Gastrocnemius medialis (tissue), 4 donors: Measurements from ENCODE around the gene CDH23. TPM values are rescaled to one million over a fixed set of nuclear protein-coding genes. Genes with fewer than 3 reads are reported as not detected.

Experiments used
- ATAC-seq, 2 donors: fragments of 150-250 bp; one replicate each; pipeline ENCODE4 v1.9.1; 2016
- DNase-seq, 2 donors: peaks; one replicate each; pipeline ENCODE4 v3.0.0-alpha.2; 2019
- H3K27ac ChIP-seq, 4 donors: fragments of 200-600 bp; sonication (generic); 1 replicate in 1 of 4; 2 replicates in 3 of 4; pipeline ENCODE4 v1.5.1; 2016 to 2018; ENCODE audit warnings: mild to moderate bottlenecking in 2 of 4, moderate library complexity in 1 of 4
- H3K27me3 ChIP-seq, 3 donors: fragments of 200-600 bp; sonication (generic) in 2 of 3; 1 replicate in 1 of 3; 2 replicates in 2 of 3; pipeline versions ENCODE4 v1.5.1 to v1.6.0; 2016 to 2019; ENCODE audit warnings: mild to moderate bottlenecking in 1 of 3, moderate library complexity in 1 of 3
- H3K36me3 ChIP-seq, 2 donors: fragments of 200-600 bp; sonication (generic) in 1 of 2; one replicate each; pipeline ENCODE4 v1.5.1; 2017 to 2018
- H3K4me1 ChIP-seq, 2 donors: fragments of 200-600 bp; sonication (generic) in 1 of 2; one replicate each; pipeline ENCODE4 v1.5.1; 2016 to 2017; ENCODE audit warnings: mild to moderate bottlenecking in 2 of 2
- H3K4me3 ChIP-seq, 4 donors: fragments of 200-600 bp; sonication (generic) in 3 of 4; 1 replicate in 1 of 4; 2 replicates in 3 of 4; pipeline ENCODE4 v1.5.1; 2016 to 2019; ENCODE audit warnings: mild to moderate bottlenecking in 2 of 4
- H3K9me3 ChIP-seq, 3 donors: fragments of 200-600 bp; sonication (generic) in 2 of 3; 1 replicate in 1 of 3; 2 replicates in 2 of 3; pipeline ENCODE4 v1.5.1; 2016 to 2019
- POLR2A ChIP-seq, 2 donors: fragments of 450-650 bp; IDR thresholded peaks; one replicate each; pipeline ENCODE4 v1.6.1; 2017; ENCODE audit warnings: antibody characterized with exemption in 2 of 2, mild to moderate bottlenecking in 2 of 2, moderate library complexity in 2 of 2
- in situ Hi-C, 4 donors: fragments of 200-750 bp; cut with MboI; loops; one replicate each; pipeline versions ENCODE4 v1.15.0 to v1.8.0; 2017; ENCODE audit warnings: low sequenced_read_pairs in 4 of 4
- intact Hi-C: fragments of 100-400 bp; cut with DNase I; formaldehyde crosslinking; loops from one replicate; pipeline ENCODE4 v1.15.1; 2023; ENCODE audit warnings: low total_unique reads
- total RNA-seq, 4 donors: library from RNA; depleted of rRNA; stranded (reverse); fragments of >200 nt; gene quantifications; one replicate each; pipeline versions ENCODE4 v1.1.0 to v1.2.3, GENCODE V29; 2016
- TF ChIP-seq, protein P1 (sequence below), 5 experiments: fragments of 450-650 bp in 3 of 5; fragments of 200-600 bp in 2 of 5; sonication (generic) in 2 of 5; IDR thresholded peaks in 4 of 5; conservative IDR thresholded peaks in 1 of 5; 1 replicate in 4 of 5; 2 replicates in 1 of 5; pipeline ENCODE4 v1.5.1; 2016 to 2019; ENCODE audit warnings: antibody characterized with exemption in 5 of 5, mild to moderate bottlenecking in 3 of 5, moderate library complexity in 3 of 5

CDH23 gene
- total RNA-seq, 4 donors from 2014 or later: 0.53 to 1.8 (median 1.2) TPM

DNA sequence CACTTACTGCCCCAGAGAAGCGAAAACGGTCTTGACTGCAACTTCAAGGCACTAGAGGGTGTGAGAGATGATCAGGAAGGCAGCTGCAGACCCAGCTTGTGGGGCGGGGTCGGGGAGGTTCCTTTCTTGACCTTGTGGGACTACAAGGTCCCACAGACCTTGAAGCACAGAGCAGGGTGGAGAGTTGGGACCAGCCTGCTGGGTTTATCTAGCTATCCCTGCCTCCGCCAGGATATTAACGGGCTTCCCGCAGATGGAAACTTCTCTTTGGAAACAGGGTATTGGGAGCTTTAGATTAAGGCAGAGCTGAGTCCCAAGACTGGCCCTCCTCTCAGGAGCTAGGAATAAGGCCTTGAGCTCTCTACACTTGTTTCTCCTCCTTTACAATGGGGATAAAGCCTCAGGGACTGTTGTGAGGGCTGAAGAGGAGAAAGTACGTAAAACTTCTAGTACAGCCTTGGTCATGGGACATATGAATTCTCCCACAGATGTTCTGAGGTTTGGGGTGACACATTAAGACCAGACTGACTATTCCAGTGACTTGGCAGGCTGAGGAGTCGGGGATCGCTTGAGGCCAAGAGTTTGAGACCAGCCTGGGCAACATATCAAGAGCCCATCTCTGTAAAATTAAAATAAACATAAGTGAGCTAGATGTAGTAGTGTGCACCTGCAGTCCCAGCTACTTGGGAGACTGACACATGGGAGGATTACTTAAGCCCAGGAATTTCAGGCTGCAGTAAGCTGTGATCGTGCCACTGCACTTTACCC, 153.2 kb downstream of the CDH23 start:
- in situ Hi-C loops: loop anchor here in 1 of 4 donors (25.0 kb wide), 1 partner anchor 238 kb away; the partner anchor contains the start of gene SLC29A3
- no peak for ATAC-seq
- intact Hi-C loops: no loop called here

DNA sequence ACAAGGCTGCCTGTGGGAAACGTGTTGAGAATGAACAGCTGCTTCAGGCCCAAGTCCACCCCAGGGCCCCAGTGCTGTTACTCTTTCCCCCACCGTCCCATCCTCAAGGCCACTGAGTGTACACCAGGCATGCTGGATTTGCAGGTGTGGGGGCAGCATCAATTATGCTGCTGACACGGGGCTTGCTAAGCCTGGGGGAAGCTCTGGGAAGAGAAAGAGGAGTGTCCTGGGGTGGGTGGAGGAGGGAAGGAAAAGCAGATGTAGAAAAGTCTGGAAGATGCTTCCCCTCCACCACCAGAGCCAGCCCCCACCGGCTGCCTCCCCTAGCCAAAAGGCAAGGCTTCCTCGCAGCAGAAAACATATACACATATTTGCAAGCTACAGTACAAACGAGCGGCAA, 153.9 kb downstream of the CDH23 start:
- in situ Hi-C loops: loop anchor here in 1 of 4 donors (25.0 kb wide), 1 partner anchor 238 kb away; the partner anchor contains the start of gene SLC29A3
- intact Hi-C loops: no loop called here
- H3K27ac ChIP-seq: no peak overlapping the region
- no peak overlapping the region for H3K4me3 ChIP-seq
- no peaks in the 10 kb centered on the region for H3K36me3 ChIP-seq
- no peak for DNase-seq
- no peaks in the 10 kb centered on the region for H3K27me3 ChIP-seq
- TF ChIP-seq, protein P1, sequence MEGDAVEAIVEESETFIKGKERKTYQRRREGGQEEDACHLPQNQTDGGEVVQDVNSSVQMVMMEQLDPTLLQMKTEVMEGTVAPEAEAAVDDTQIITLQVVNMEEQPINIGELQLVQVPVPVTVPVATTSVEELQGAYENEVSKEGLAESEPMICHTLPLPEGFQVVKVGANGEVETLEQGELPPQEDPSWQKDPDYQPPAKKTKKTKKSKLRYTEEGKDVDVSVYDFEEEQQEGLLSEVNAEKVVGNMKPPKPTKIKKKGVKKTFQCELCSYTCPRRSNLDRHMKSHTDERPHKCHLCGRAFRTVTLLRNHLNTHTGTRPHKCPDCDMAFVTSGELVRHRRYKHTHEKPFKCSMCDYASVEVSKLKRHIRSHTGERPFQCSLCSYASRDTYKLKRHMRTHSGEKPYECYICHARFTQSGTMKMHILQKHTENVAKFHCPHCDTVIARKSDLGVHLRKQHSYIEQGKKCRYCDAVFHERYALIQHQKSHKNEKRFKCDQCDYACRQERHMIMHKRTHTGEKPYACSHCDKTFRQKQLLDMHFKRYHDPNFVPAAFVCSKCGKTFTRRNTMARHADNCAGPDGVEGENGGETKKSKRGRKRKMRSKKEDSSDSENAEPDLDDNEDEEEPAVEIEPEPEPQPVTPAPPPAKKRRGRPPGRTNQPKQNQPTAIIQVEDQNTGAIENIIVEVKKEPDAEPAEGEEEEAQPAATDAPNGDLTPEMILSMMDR (IDR thresholded peaks at IDR 0.05 in 4 of 5, conservative IDR thresholded peaks at IDR 0.05 in 1 of 5): no peak
- TF ChIP-seq POLR2A (IDR thresholded peaks at IDR 0.05): no peak
- no peak for ATAC-seq
- H3K9me3 ChIP-seq: no peaks in the 10 kb centered on the region
- peaks cover 7 to 15% of the 10 kb centered on the region in 2 donors for H3K4me1 ChIP-seq

More for the DNA sequence above, 153.2 kb downstream of the CDH23 start:
- Histone ChIP-seq H3K9me3 (no peaks in the 10 kb centered on the region), H3K4me3 (no peak overlapping the region), H3K4me1 (peaks cover 7 to 15% of the 10 kb centered on the region in 2 donors), H3K36me3 (no peaks in the 10 kb centered on the region), H3K27ac (no peak overlapping the region), H3K27me3 (no peaks in the 10 kb centered on the region)
- no peak for DNase-seq
- TF ChIP-seq, protein P1 (IDR thresholded peaks at IDR 0.05 in 4 of 5, conservative IDR thresholded peaks at IDR 0.05 in 1 of 5): no peak
- no peak for TF ChIP-seq POLR2A (IDR thresholded peaks at IDR 0.05)

GRCh38 chr10:71551970-71552369, 155.2 kb downstream of the CDH23 start:
- Histone ChIP-seq H3K36me3 (no peaks in the 10 kb centered on the region), H3K9me3 (no peaks in the 10 kb centered on the region), H3K4me3 (no peak overlapping the region), H3K27me3 (no peaks in the 10 kb centered on the region), H3K27ac (no peak overlapping the region), H3K4me1 (peaks cover 7 to 15% of the 10 kb centered on the region in 2 donors)
- no peak for DNase-seq
- intact Hi-C loops: no loop called here
- in situ Hi-C loops: loop anchor here in 1 of 4 donors (25.0 kb wide), 1 partner anchor 240 kb away; the partner anchor contains the start of gene SLC29A3
- TF ChIP-seq POLR2A (IDR thresholded peaks at IDR 0.05): no peak
- TF ChIP-seq, protein P1 (IDR thresholded peaks at IDR 0.05 in 4 of 5, conservative IDR thresholded peaks at IDR 0.05 in 1 of 5): no peak
- ATAC-seq: no peak

DNA sequence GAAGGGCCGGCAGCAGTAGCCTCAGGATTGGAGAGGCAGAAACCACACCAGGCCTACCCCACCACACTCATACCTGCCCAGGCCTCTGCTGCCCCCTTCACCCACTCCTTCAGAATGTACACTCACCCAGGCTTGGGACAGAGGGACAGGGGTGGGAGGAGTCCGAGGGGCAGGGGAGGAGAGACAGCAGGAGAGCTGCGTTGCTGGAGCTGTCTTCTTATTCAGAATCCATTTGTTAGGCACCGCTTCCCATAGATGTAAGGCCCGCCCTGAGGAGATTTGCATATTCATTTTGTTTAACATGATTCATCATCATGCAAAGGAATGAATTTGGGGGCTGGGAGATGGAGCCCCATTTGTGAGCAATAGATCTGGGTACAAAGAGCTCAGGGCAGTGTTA, 156.7 kb downstream of the CDH23 start:
- DNase-seq (no peak), ATAC-seq (no peak)
- Histone ChIP-seq H3K4me3 (no peak overlapping the region), H3K27ac (no peak overlapping the region), H3K4me1 (peaks cover 0 to under 1% of the 10 kb centered on the region in 2 donors), H3K27me3 (no peaks in the 10 kb centered on the region), H3K36me3 (no peaks in the 10 kb centered on the region), H3K9me3 (no peaks in the 10 kb centered on the region)
- TF ChIP-seq, protein P1 (IDR thresholded peaks at IDR 0.05 in 4 of 5, conservative IDR thresholded peaks at IDR 0.05 in 1 of 5): no peak
- TF ChIP-seq POLR2A (IDR thresholded peaks at IDR 0.05): no peak
- intact Hi-C loops (no loop called here), in situ Hi-C loops (loop anchor here in 1 of 4 donors (25.0 kb wide), 1 partner anchor 241 kb away; the partner anchor contains the start of gene SLC29A3)
